Pancreas (tissue), 10 donors: ENCODE measurements around the gene CATSPERB. TPM values are rescaled to one million over a fixed set of nuclear protein-coding genes. Genes with fewer than 3 reads are reported as not detected.
"Not testable (repeated sequence)": the region's sequence is repeated elsewhere in the genome, so short reads cannot be mapped to it uniquely, and the experiment has no call there.

Source experiments
- ATAC-seq, 4 donors: fragments of 200-7000 bp; cut with Tn5 transposase; one replicate each; pipeline versions ENCODE4 v1.8.0 to v1.9.1; 2020; ENCODE audit warnings: mild to moderate bottlenecking in 4 of 4, moderate library complexity in 4 of 4
- DNase-seq, 6 donors: peaks; one replicate each; pipeline ENCODE4 v3.0.0-alpha.2; 2020
- FAIRE-seq: peaks from 2 replicates; lab custom pipeline; 2012; peaks lifted over from hg19 to GRCh38; lab: Jason Lieb, UNC
- H3K27ac ChIP-seq, 4 donors: fragments of 200-600 bp; sonication (generic); 1 replicate in 3 of 4; 2 replicates in 1 of 4; pipeline versions ENCODE4 v1.5.0 to v1.8.0; 2020
- H3K27me3 ChIP-seq, 4 donors: fragments of 200-600 bp; one replicate each; pipeline ENCODE4 v1.8.0; 2021
- H3K36me3 ChIP-seq, 3 donors: fragments of 200-600 bp; sonication (generic) in 1 of 3; one replicate each; pipeline versions ENCODE4 v1.5.0 to v1.8.0; 2020 to 2021
- H3K4me1 ChIP-seq, 3 donors: fragments of 200-600 bp; one replicate each; pipeline ENCODE4 v1.8.0; 2021
- H3K4me3 ChIP-seq, 4 donors: fragments of 200-600 bp; sonication (generic) in 2 of 4; one replicate each; pipeline versions ENCODE4 v1.5.0 to v1.8.0; 2020 to 2021
- H3K9me3 ChIP-seq, 4 donors: fragments of 200-600 bp; one replicate each; pipeline ENCODE4 v1.8.0; 2021
- WGBS, 2 donors: extraction: QIAGEN DNeasy Blood & Tissue Kit; methylation state at CpG; one replicate each; pipeline ENCODE4 v1.1.7; 2013; 5-methylcytosine and 5-hydroxymethylcytosine counted together
- intact Hi-C, 3 donors: fragments of 100-400 bp; cut with DNase I; formaldehyde crosslinking; loops; one replicate each; pipeline versions ENCODE4 v1.11.1 to v1.14.2; 2022
- polyA plus RNA-seq, 2 donors: library from polyadenylated mRNA; stranded (reverse); fragments of 200-250 nt; gene quantifications; one replicate each; pipeline ENCODE4 v1.2.3, GENCODE V29; 2013
- total RNA-seq, 6 donors: library from RNA; stranded (reverse); fragmentation: NEBNext Ultra II Directional in 4 of 6; extraction: Animal tissue kit (Norgen Biotek cat#: 25700) in 4 of 6; gene quantifications; one replicate each; pipeline versions ENCODE4 v1.2.1 to v1.2.4, GENCODE V29; 2021 to 2023
- TF ChIP-seq, protein P1 (sequence below), 4 donors: fragments of 200-600 bp; sonication (generic) in 3 of 4; IDR thresholded peaks; one replicate each; pipeline versions ENCODE4 v1.5.0 to v1.8.0; 2021; ENCODE audit warnings: antibody characterized with exemption in 4 of 4
- donor health status: healthy with polysubstance abuse.
- donor health status: DM: no; HTN: no; CAD: no; lungs with moderate emphysema.
- donor health status: DM: no; HTN: no; CAD: no.
- donor health status: control.
- donor health status: control.
- donor health status: Bipolar disorder and iron deficiency.
- donor health status: DM: yes; HTN: yes; CAD: no.
- donor health status: DM: no; HTN: no; CAD: no.
- donor health status: DM: no; HTN: no; CAD: no.
- donor health status: DM: yes; HTN: yes; CAD: no.

CATSPERB gene
- total and polyA plus RNA-seq, 8 donors, result 6.0 to 40.0 (median 18.6) TPM

DNA sequence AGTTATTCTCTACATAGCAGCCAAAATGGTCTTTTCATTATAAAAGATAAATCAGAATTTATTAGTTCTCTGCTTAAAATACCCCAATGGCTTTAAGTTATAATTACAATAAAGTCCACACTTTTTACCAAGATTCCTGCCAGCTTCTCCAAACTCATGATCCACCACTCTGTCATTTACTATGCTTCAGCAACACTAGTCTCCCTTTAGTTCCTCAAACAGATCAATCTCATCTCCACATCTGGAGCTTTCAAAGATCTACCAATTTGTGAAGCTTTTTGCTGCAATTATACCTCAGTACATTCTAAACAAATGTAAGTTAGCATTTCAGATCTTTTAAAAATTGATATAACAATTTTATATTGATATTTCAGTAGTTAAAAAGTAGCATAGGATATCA is 24.9 kb downstream of the CATSPERB start:
- DNase-seq (no peak), ATAC-seq (no peak), FAIRE-seq (no peak)
- TF ChIP-seq, protein P1, sequence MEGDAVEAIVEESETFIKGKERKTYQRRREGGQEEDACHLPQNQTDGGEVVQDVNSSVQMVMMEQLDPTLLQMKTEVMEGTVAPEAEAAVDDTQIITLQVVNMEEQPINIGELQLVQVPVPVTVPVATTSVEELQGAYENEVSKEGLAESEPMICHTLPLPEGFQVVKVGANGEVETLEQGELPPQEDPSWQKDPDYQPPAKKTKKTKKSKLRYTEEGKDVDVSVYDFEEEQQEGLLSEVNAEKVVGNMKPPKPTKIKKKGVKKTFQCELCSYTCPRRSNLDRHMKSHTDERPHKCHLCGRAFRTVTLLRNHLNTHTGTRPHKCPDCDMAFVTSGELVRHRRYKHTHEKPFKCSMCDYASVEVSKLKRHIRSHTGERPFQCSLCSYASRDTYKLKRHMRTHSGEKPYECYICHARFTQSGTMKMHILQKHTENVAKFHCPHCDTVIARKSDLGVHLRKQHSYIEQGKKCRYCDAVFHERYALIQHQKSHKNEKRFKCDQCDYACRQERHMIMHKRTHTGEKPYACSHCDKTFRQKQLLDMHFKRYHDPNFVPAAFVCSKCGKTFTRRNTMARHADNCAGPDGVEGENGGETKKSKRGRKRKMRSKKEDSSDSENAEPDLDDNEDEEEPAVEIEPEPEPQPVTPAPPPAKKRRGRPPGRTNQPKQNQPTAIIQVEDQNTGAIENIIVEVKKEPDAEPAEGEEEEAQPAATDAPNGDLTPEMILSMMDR (IDR thresholded peaks at IDR 0.05), result no peak
- H3K9me3 ChIP-seq, result no peaks in the 10 kb centered on the region
- H3K4me1 ChIP-seq, result no peaks in the 10 kb centered on the region
- H3K27ac ChIP-seq, result no peak overlapping the region
- H3K36me3 ChIP-seq, result no peaks in the 10 kb centered on the region
- intact Hi-C loops, result no loop called here
- H3K4me3 ChIP-seq, result no peak overlapping the region
- H3K27me3 ChIP-seq, result no peaks in the 10 kb centered on the region

DNA sequence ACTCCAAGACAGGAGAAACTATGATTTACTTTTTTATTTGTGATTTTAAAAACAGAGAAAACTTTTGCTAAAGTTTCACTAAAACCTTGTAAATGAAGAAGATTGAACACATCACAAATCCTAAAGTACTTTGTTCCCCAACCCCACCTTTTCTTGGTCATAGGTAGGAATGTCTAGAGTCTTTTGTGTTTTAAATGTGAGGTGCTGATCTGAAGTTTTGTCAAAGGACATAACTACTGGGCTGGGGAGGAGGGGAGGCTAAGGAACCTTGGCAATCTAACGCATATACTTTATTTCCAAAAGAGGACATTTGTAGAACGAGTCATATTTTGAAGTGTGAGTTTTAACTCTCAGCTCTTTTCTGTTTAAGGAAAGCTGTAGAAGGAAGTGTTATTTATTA is 37.2 kb downstream of the CATSPERB start:
- Histone ChIP-seq H3K27ac (no peak overlapping the region), H3K36me3 (no peaks in the 10 kb centered on the region), H3K4me3 (no peak overlapping the region), H3K4me1 (no peaks in the 10 kb centered on the region), H3K9me3 (no peaks in the 10 kb centered on the region), H3K27me3 (no peaks in the 10 kb centered on the region)
- DNase-seq (no peak), ATAC-seq (no peak), FAIRE-seq (no peak)
- TF ChIP-seq, protein P1 (IDR thresholded peaks at IDR 0.05), result no peak
- 78 to 80% methylated on average over 2 of the region's 2 CpGs for WGBS, 2 donors
- intact Hi-C loops, result no loop called here

DNA sequence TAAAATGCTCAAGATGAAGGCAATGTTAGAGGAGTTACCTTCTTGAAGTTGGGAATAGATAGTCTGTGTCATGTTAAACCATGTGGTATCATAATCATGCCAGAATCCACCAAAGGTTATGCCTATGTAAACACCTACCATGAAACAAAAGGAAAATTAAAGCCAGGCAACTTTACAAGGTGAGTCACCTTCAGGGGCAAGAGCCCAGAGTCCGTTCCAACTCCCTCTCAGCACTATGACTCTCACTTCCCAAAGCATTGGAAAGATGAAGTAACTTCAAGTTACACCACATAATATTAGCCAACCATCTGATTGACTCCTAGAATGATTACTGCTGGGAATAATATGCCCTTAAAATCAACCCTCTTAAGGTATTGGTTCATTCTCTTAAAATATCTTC is 38.5 kb downstream of the CATSPERB start:
- Histone ChIP-seq H3K27ac (peak overlapping the region in 1 of 4 donors; percentile 22), H3K9me3 (no peaks in the 10 kb centered on the region), H3K27me3 (no peaks in the 10 kb centered on the region), H3K36me3 (no peaks in the 10 kb centered on the region), H3K4me1 (no peaks in the 10 kb centered on the region), H3K4me3 (no peak overlapping the region)
- ATAC-seq, result peak; percentile 75 to 90 (median 86)
- 63 to 73% methylated on average over 1 of the region's 1 CpG for WGBS, 2 donors
- peak in 1 of 6 donors; percentile 60 for DNase-seq
- FAIRE-seq, result no peak
- intact Hi-C loops, result no loop called here
- TF ChIP-seq, protein P1 (IDR thresholded peaks at IDR 0.05), result no peak

DNA sequence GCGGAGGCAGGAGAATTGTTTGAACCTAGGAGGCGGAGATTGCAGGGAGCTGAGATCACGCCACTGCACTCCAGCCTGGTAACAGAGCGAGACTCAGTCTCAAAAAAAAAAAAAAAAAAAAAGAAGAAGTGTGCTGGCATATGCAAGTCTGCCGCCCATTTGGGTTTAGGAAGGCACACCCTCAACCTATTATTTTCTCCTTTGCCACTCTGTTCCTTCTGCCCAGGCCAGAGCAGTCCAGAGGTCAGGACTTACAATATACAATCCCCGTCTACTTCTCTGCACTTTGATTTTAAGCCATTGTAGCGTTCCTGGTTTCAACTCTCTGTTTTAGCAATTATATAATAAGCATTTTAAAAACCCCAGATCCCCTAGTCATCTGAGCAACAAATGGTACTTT is 39.8 kb downstream of the CATSPERB start:
- Histone ChIP-seq H3K9me3 (no peaks in the 10 kb centered on the region), H3K27me3 (no peaks in the 10 kb centered on the region), H3K4me3 (no peak overlapping the region), H3K4me1 (no peaks in the 10 kb centered on the region), H3K36me3 (no peaks in the 10 kb centered on the region), H3K27ac (no peak overlapping the region)
- no peak for FAIRE-seq
- no peak for DNase-seq
- ATAC-seq, result no peak
- intact Hi-C loops, result no loop called here
- 97% methylated on average over 6 to 7 of the region's 7 CpGs for WGBS, 2 donors
- TF ChIP-seq, protein P1 (IDR thresholded peaks at IDR 0.05), result no peak

DNA sequence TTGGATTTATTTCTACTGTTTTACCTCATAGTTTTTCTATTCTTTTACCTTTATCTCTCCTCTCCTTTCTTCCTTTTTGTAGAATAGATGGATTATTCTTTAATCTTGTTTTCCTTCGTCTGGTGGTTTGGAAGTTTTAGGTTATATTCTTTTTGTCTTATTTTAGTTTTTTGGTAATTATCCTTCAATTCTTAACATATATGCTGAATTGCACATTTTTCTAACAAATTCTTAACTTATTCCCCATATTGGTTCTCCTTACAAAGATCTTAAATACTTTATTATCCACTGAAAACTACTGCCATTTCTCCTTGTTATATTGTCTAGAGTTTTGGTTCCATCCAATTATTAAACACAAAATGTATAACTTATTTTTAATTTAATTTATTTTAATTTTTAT is 42.3 kb downstream of the CATSPERB start:
- H3K27me3 ChIP-seq, result no peaks in the 10 kb centered on the region
- H3K36me3 ChIP-seq, result no peaks in the 10 kb centered on the region
- intact Hi-C loops, result no loop called here
- H3K4me1 ChIP-seq, result no peaks in the 10 kb centered on the region
- no peaks in the 10 kb centered on the region for H3K9me3 ChIP-seq
- DNase-seq (no peak), FAIRE-seq (no peak), ATAC-seq (no peak)
- no peak overlapping the region for H3K27ac ChIP-seq
- no peak overlapping the region for H3K4me3 ChIP-seq
- TF ChIP-seq, protein P1 (IDR thresholded peaks at IDR 0.05), result no peak
- 85 to 91% methylated on average over 1 of the region's 1 CpG for WGBS, 2 donors

DNA sequence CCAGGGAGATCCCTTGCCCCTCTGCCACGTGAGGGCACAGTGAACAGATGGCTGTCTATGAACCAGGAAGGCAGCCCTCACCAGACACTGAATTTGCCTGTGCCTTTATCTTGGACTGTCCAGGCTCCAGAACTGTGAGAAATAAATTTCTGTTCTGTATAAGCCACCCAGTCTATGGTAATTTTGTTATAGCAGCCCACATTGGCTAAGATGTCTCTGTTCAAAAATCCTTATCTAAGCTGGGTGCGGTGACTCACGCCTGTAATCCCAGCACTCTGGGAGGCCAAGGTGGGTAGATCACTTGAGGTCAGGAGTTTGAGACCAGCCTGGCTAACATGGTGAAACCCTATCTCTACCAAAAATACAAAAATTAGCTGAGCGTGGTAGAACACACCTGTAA is 44.5 kb downstream of the CATSPERB start:
- DNase-seq, H3K4me1 ChIP-seq, FAIRE-seq, intact Hi-C loops, H3K9me3 ChIP-seq, H3K27ac ChIP-seq, H3K27me3 ChIP-seq, H3K36me3 ChIP-seq, H3K4me3 ChIP-seq, ATAC-seq: not testable (repeated sequence)
- 94 to 96% methylated on average over 4 of the region's 4 CpGs for WGBS, 2 donors
